ENCODE measurements around the gene PBXIP1.

GRCh38 chr1:154955039-154955717, 721 bp downstream of the PBXIP1 start:
- TF ChIP-seq EZH2 (IDR thresholded peaks at IDR 0.05) (no peak), POLR2AphosphoS5 (IDR thresholded peaks at IDR 0.05; ENCODE audit: borderline replicate concordance, low read depth, low read length) (no peak), FOXP2 (optimal IDR thresholded peaks at IDR 0.05; ENCODE audit: control extremely low read depth, extremely low read length, insufficient read depth) (no peak)
